Fibroblast of villous mesenchyme (primary cell): Measurements from ENCODE around the gene VN1R5. TPM values are rescaled to one million over a fixed set of nuclear protein-coding genes. Genes with fewer than 3 reads are reported as not detected.

Source experiments
- DNase-seq: peaks from one replicate; pipeline ENCODE4 v3.0.0-alpha.2; 2010; ENCODE audit warnings: low read depth
- H3K4me3 ChIP-seq: 2 replicates; pipeline ENCODE4 v1.5.1; 2011; ENCODE audit warnings: low read depth, mild to moderate bottlenecking, low read length
- CTCF ChIP-seq: IDR thresholded peaks from 2 replicates; pipeline ENCODE4 v1.5.1; 2012; ENCODE audit warnings: low read depth, mild to moderate bottlenecking, low read length; ENCODE audit not compliant: insufficient read depth
- total RNA-seq: library from RNA; depleted of rRNA; stranded (reverse); fragments of >200 nt; gene quantifications from 2 replicates; pipeline ENCODE4 v1.2.3, GENCODE V29; 2012

Gene VN1R5
- total RNA-seq, 1 donor: not detected

- no peak overlapping the region for H3K4me3 ChIP-seq
- peak; percentile 90 for DNase-seq
- TF ChIP-seq CTCF: no peak
Measured at GRCh38 chr1:247294282-247294681, 38.4 kb downstream of the VN1R5 start.

GRCh38 chr1:247295274-247295684 is 39.4 kb downstream of the VN1R5 start:
- no peak overlapping the region for H3K4me3 ChIP-seq
- peak; percentile 28 for DNase-seq
- TF ChIP-seq CTCF: no peak

- no peak for TF ChIP-seq CTCF
- DNase-seq: peak; percentile 9
- H3K4me3 ChIP-seq: no peak overlapping the region
Measured at GRCh38 chr1:247295746-247296145, 39.9 kb downstream of the VN1R5 start.

- DNase-seq: no peak
- H3K4me3 ChIP-seq: no peak overlapping the region
- TF ChIP-seq CTCF: no peak
Measured at GRCh38 chr1:247296599-247297180, 40.8 kb downstream of the VN1R5 start.

GRCh38 chr1:247297263-247298123 is 41.6 kb downstream of the VN1R5 start:
- no peak overlapping the region for H3K4me3 ChIP-seq
- no peak for DNase-seq
- TF ChIP-seq CTCF: no peak

GRCh38 chr1:247298124-247298481 is 42.2 kb downstream of the VN1R5 start:
- no peak overlapping the region for H3K4me3 ChIP-seq
- TF ChIP-seq CTCF: no peak
- no peak for DNase-seq

GRCh38 chr1:247298701-247299100 is 42.8 kb downstream of the VN1R5 start:
- DNase-seq: no peak
- no peak for TF ChIP-seq CTCF
- no peak overlapping the region for H3K4me3 ChIP-seq
